Measurements from ENCODE around the gene DHX57.
"Not testable (repeated sequence)": the region's sequence is repeated elsewhere in the genome, so short reads cannot be mapped to it uniquely, and the experiment has no call there.

The DHX57 gene

DNA sequence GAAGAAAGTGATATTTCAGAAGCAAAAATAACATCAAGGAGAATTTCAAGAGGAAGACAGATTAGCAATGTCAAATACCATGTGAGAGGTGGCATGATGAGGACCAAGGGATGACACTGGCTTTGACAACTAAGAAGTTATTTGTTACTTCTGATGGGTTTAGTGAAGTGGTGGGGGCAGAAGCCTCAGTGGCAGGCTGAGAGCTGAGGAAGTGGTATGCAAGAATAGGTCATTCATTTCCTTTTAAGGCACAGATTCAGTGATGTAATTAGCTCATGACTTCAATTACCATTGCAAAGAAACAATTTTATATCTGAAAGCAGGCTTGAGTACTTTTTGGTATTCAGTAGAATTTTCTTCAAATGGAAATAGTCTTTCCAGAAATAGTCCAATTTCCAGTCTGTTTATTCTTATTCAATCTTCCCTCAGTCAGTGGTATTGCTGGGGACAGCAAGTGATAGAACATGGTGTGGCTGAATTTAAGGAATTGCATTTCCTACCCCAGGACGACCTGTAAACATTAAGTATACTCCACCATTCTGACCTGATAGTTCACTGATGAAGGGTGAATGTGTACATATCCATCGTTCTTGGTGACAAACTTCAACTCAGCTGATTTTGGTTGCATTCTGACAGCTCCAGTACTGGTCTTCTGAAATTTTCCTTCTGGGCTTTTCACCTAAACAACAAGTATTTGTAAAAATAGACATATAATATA, 69.6 kb downstream of the DHX57 start:
- DNase-seq (ENCODE audit: low read depth in 1 of 2, low spot score in 1 of 2), result no peak

DNA sequence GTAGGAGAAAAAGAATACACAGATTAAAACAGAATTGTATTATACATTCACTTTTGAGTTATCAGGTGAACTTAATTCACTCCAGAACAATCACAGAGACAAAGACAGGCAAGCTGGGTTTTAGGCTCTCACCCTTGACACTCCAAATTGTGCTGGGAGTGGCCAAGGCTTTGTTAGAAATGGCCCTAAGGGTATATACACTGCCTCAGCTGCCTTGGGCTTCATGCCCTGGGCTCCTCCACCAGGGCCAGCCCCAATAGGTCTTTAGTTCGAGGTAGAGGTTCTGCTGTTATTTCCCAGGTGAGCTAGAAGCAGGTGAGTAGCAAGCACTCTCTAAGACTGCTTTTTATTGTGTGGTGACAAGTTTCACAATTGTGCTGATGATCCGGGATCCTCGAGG, 77.8 kb downstream of the DHX57 start:
- no peak for DNase-seq (ENCODE audit: low read depth in 1 of 2, low spot score in 1 of 2)

DNA sequence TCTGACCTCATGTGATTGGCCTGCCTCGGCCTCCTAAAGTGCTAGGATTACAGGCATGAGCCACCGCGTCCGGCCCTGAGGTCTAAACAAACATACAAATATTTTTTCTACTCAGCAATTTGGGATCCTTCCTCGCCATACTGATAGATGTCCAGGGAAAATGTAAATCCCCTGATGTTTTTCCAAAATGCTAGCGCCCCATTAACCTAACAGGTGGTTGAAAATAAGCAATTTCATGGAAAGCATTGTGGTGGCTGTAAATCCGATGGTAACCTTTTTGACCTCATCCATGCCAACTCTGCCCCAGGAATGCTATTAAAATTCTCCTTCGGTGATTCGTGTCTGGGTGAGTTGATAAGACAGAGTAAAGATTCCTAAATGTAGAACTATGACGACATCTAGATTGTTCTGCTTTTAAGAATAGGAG, 78.5 kb downstream of the DHX57 start:
- DNase-seq (ENCODE audit: low read depth in 1 of 2, low spot score in 1 of 2), result no peak

GRCh38 chr2:38795016-38795415, 80.7 kb downstream of the DHX57 start:
- DNase-seq (ENCODE audit: low read depth in 1 of 2, low spot score in 1 of 2), result not testable (repeated sequence)

- no peak for DNase-seq (ENCODE audit: low read depth in 1 of 2, low spot score in 1 of 2)
Measured at GRCh38 chr2:38794235-38794946, 81.3 kb downstream of the DHX57 start.

DNA sequence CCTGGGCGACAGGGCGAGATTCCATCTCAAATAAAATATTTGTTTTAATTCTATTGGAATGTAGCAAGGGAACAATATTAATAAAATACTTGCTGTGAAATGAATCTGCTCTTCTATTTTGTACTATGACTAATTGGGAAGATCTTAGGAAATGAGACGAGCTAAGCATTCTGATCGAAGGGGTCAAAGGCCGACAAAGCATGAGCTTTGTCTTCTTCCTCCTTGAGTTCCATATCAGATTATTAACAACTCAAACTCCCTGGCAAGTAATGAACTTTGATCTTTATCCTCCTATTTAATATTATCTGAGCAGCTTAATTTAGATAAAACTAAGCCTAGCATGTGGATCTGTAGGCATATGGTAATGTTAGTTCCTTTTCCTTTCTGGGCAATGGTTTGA, 82.2 kb downstream of the DHX57 start:
- DNase-seq (ENCODE audit: low read depth in 1 of 2, low spot score in 1 of 2), result no peak

- DNase-seq (ENCODE audit: low read depth in 1 of 2, low spot score in 1 of 2), result no peak
Measured at GRCh38 chr2:38792751-38793150, 83.0 kb downstream of the DHX57 start.

DNA sequence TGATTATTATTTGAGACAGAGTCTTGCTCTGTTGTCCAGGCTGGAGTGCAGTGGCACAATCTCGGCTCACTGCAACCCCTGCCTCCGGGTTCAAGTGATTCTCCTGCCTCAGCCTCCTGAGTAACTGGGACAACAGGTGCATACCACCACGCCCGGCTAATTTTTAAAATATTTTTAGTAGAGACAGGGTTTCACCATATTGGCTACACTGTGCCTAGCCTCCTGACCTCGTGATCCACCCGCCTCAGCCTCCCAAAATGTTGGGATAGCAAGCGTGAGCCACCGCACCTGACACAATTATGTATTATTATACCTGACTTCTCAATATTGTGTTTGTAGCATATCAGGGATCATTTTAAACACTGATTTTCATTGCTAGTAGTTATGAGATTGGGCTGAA, 83.4 kb downstream of the DHX57 start:
- DNase-seq (ENCODE audit: low read depth in 1 of 2, low spot score in 1 of 2), result not testable (repeated sequence)

DNA sequence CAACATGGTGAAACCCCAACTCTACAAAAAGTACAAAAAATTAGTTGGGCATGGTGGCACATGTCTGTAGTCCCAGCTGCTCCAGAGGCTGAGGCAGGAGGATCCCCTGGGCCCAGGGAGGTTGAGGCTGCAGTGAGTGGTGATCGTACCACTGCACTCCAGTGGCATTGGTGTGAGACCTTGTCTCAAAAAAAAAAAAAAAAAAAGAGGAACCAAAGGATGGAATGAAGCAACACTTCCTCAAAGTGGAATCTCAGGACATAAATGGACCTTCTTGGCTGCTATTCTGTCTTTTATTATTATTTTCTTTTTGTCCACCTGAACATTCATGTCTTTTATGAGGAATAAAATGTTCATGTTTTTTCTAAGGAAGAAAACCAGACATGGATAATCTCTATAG, 84.0 kb downstream of the DHX57 start:
- no peak for DNase-seq (ENCODE audit: low read depth in 1 of 2, low spot score in 1 of 2)

DNA sequence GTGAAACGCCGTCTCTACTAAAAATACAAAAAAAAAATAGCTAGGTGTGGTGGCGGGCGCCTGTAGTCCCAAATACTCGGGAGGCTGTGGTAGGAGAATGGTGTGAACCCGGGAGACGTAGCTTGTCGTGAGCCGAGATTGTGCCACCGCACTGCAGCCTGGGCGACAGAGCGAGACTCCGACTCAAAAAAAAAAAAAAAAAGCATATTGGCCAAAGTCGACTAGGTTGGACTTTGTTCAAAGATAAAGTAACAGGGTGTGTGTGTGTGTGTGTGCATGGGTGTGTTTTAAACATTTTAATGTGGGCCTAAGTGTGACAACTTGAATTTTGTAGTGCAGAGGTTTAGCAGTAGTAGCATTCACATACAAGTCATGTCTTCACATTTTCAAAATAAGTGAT, 86.0 kb downstream of the DHX57 start:
- no peak for DNase-seq (ENCODE audit: low read depth in 1 of 2, low spot score in 1 of 2)

DNA sequence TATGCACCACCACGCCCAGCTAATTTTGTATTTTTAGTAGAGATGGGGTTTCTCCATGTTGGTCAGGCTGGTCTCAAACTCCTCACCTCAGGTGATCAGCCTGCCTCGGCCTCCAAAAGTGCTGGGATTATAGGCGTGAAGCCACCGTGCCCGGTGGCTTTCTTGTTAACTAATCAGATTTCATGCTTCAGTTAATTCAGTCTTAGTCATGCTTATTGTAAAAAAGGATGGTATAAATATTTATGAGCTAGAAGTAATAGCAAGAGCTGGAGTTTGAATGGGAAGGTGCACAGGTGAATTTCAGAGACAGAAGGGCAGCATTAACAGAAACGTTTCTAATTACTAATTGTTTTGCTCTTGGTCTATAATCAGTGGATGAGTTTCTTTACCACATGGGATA, 87.4 kb downstream of the DHX57 start:
- no peak for DNase-seq (ENCODE audit: low read depth in 1 of 2, low spot score in 1 of 2)

- DNase-seq (ENCODE audit: low read depth in 1 of 2, low spot score in 1 of 2), result no peak
Measured at GRCh38 chr2:38783586-38783985, 92.1 kb downstream of the DHX57 start.

DNA sequence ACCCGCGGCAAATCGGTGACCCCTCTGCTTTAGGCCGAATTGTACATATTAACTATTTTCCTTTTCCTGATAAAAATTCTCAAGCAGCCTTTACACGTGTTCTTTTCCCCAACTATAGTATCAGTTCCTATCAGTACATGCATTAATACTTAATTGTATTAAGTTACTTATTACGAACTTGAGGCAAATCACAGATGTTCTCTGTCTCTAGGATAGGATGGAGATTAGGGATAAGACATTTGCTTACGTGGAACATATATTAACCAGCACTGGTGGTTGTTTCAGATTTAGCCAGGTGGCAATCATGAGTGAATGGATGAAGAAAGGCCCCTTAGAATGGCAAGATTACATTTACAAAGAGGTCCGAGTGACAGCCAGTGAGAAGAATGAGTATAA, 97.0 kb downstream of the DHX57 start:
- DNase-seq (ENCODE audit: low read depth in 1 of 2, low spot score in 1 of 2), result no peak

GRCh38 chr2:38776531-38776930, 99.2 kb downstream of the DHX57 start:
- no peak for DNase-seq (ENCODE audit: low read depth in 1 of 2, low spot score in 1 of 2)

GRCh38 chr2:38775921-38776225, 99.9 kb downstream of the DHX57 start:
- no peak for DNase-seq (ENCODE audit: low read depth in 1 of 2, low spot score in 1 of 2)

GRCh38 chr2:38775097-38775920, 100.4 kb downstream of the DHX57 start:
- no peak for DNase-seq (ENCODE audit: low read depth in 1 of 2, low spot score in 1 of 2)

- no peak for DNase-seq (ENCODE audit: low read depth in 1 of 2, low spot score in 1 of 2)
Measured at GRCh38 chr2:38771632-38772031, 104.1 kb downstream of the DHX57 start.

DNA sequence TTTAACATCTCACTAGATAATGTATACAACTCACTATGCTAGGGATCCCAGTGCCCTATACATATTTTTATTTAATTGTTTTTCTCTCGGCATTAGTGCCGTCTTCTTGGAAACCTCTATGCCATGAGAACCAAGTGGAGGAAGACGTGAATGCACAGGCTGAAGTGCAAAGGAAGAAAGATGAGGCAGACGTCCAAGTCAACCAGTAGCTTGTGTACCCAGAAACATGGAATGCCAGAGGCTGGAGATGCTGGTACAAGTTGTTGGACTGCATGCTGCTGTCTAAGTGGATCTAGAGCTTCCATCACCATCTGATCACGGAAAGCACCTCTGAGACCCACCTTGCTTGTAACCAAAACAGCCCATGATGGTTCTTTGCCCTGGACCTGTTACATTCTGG, 110.2 kb downstream of the DHX57 start:
- no peak for DNase-seq (ENCODE audit: low read depth in 1 of 2, low spot score in 1 of 2)

DNA sequence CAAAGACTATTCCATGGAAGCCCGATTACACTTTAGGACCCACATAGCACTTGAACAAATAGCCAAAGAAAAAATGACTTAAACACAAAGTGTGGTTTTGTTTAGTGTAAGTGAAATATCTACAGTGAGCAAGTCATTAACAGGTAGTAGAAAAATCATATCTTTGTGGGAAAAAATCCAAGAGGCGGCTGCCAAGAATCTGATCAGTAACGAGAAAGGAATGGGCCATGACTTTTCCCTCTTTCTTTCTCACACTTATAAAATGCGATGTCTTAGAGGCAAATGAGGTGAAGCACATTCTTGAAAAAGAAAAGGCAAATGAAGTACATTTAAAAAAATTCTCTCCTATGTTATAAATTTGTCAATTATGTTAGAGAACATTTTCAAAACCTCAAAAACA, 110.6 kb downstream of the DHX57 start:
- no peak for DNase-seq (ENCODE audit: low read depth in 1 of 2, low spot score in 1 of 2)

GRCh38 chr2:38763728-38764127, 112.0 kb downstream of the DHX57 start:
- DNase-seq (ENCODE audit: low read depth in 1 of 2, low spot score in 1 of 2), result no peak

DNA sequence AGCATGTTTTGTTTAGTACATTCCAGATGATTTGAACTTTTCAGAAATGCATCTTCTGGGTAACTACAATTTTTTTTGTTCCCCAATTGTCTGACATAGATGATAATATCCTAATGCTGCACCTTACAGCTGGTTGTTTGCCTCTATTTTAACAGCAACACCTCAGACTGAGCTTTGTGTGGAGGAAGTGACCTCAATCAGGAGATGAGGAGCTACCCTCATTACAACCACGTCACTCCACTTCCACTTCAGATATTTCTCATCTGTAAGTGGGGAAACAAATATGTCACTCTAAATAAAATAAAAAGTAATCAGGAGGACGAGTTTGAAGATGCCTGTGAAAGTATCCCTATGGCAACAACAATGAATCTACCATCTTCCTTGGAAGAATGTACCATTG, 112.5 kb downstream of the DHX57 start:
- DNase-seq (ENCODE audit: low read depth in 1 of 2, low spot score in 1 of 2), result no peak

GRCh38 chr2:38755891-38756290, 119.8 kb downstream of the DHX57 start:
- DNase-seq (ENCODE audit: low read depth in 1 of 2, low spot score in 1 of 2), result not testable (repeated sequence)
